K562 (cell line): ENCODE results near the gene MGST1. TPM values are rescaled to one million over a fixed set of nuclear protein-coding genes. Genes with fewer than 3 reads are reported as not detected.

ENCODE experiments used
- ATAC-seq: fragments of 200-7000 bp; cut with Tn5 transposase; 3 replicates; pipeline ENCODE4 v1.9.1; 2020; ENCODE audit warnings: moderate library complexity
- BruUV-seq: library from RNA; stranded (reverse); fragments of 400-500 nt; replicated peaks from 2 replicates; lab custom pipeline; 2021; lab: Mats Ljungman, UMichigan
- CTCF ChIA-PET: fragments of 300-600 bp; formaldehyde crosslinking; extraction: SDS; loops from one replicate; lab custom pipeline; 2021; ENCODE audit warnings: low intra/inter-chr PET ratio; lab: Yijun Ruan, JAX
- POLR2A ChIA-PET: fragments of 300-600, 350-650 bp; sonication (Branson Sonifier 250); formaldehyde crosslinking; extraction: SDS; loops from one replicate; lab custom pipeline; 2021; ENCODE audit warnings: antibody characterized with exemption, inconsistent platforms; lab: Yijun Ruan, JAX
- DNase-seq, 4 experiments: peaks; one replicate each; pipeline versions ENCODE4 v3.0.0 to v3.0.0-alpha.2; 2011 to 2018; ENCODE audit warnings: low spot score in 3 of 4, mixed read lengths in 3 of 4; ENCODE audit errors: extremely low read depth in 1 of 4
- FAIRE-seq: peaks from 2 replicates; lab custom pipeline; 2011; peaks lifted over from hg19 to GRCh38; lab: Jason Lieb, UNC
- H2AFZ ChIP-seq: 2 replicates; pipeline ENCODE4 v1.6.0; 2011; ENCODE audit warnings: low read depth, low read length, control low read depth, inconsistent platforms
- H3K27ac ChIP-seq: fragments of 200-600 bp; 3 replicates; pipeline ENCODE4 v1.8.0; 2011; ENCODE audit warnings: low read depth, mild to moderate bottlenecking, control low read depth, inconsistent platforms, low read length, moderate library complexity, mixed read lengths; ENCODE audit errors: extremely low read depth
- H3K27me3 ChIP-seq, 2 experiments: fragments of 300-600 bp in 1 of 2; 2 replicates in 1 of 2; 3 replicates in 1 of 2; pipeline versions ENCODE4 v1.6.0 to v1.8.0; 2011; ENCODE audit warnings: inconsistent platforms in 2 of 2, low read length in 2 of 2, mild to moderate bottlenecking in 1 of 2, mixed read lengths in 1 of 2, moderate library complexity in 1 of 2; ENCODE audit not compliant: control insufficient read depth in 2 of 2, insufficient read depth in 2 of 2
- H3K36me3 ChIP-seq: fragments of 300-600 bp; 3 replicates; pipeline ENCODE4 v1.8.0; 2011; ENCODE audit warnings: mild to moderate bottlenecking, low read length, inconsistent platforms; ENCODE audit not compliant: control insufficient read depth, insufficient read depth
- H3K4me1 ChIP-seq, 2 experiments: fragments of 200-600 bp in 1 of 2; replicated peaks in 1 of 2; 2 replicates in 1 of 2; 3 replicates in 1 of 2; pipeline versions ENCODE4 v1.5.1 to v1.8.0; 2011; ENCODE audit warnings: inconsistent platforms in 2 of 2, low read length in 2 of 2, mild to moderate bottlenecking in 1 of 2, mixed read lengths in 1 of 2, moderate library complexity in 1 of 2; ENCODE audit not compliant: control insufficient read depth in 2 of 2, insufficient read depth in 2 of 2
- H3K4me2 ChIP-seq: 2 replicates; pipeline ENCODE4 v1.6.1; 2011; ENCODE audit warnings: low read length, control low read depth, inconsistent platforms, mixed read lengths; ENCODE audit not compliant: insufficient read depth
- H3K4me3 ChIP-seq: fragments of 200-600 bp; sonication (generic), shearing (Covaris generic); 2 replicates; pipeline ENCODE4 v1.5.1; 2016; ENCODE audit warnings: control low read depth, inconsistent platforms
- H3K79me2 ChIP-seq: fragments of 200-600 bp; 3 replicates; pipeline ENCODE4 v1.8.0; 2011; ENCODE audit warnings: low read length, inconsistent platforms; ENCODE audit not compliant: control insufficient read depth, insufficient read depth
- H3K9ac ChIP-seq, 2 experiments: 2 replicates each; pipeline versions ENCODE4 v1.6.0 to v1.6.1; 2011; ENCODE audit warnings: low read depth in 2 of 2, low read length in 2 of 2, control low read depth in 1 of 2, inconsistent platforms in 1 of 2, mild to moderate bottlenecking in 1 of 2, mixed read lengths in 1 of 2; ENCODE audit not compliant: insufficient read depth in 1 of 2
- H3K9me1 ChIP-seq: one replicate; pipeline ENCODE4 v1.6.0; 2011; ENCODE audit warnings: inconsistent platforms, mild to moderate bottlenecking, low read length, moderate library complexity; ENCODE audit not compliant: control insufficient read depth, insufficient read depth
- H3K9me3 ChIP-seq: replicated peaks from 2 replicates; pipeline ENCODE4 v1.5.1; 2011; ENCODE audit warnings: low read depth, low read length, inconsistent platforms; ENCODE audit not compliant: control insufficient read depth, insufficient read depth
- H4K20me1 ChIP-seq: replicated peaks from 2 replicates; pipeline ENCODE4 v1.6.1; 2011; ENCODE audit warnings: low read length, inconsistent platforms, mixed read lengths; ENCODE audit not compliant: control insufficient read depth, insufficient read depth
- CCAR2 ChIP-seq: fragments of 200-400 bp; formaldehyde crosslinking; IDR thresholded peaks from 2 replicates; pipeline ENCODE4 v1.6.1; 2017; ENCODE audit warnings: mild to moderate bottlenecking, low read depth, low read length
- DDX20 ChIP-seq: fragments of 450-650 bp; IDR thresholded peaks from 2 replicates; pipeline ENCODE4 v1.6.1; 2016; ENCODE audit warnings: missing genetic modification characterization, low read depth, mild to moderate bottlenecking, missing compliant biosample characterization, moderate library complexity
- ESRRB ChIP-seq: fragments of 250-450 bp; sonication (Bioruptor Pico); IDR thresholded peaks from 2 replicates; pipeline ENCODE4 v1.5.0; 2020; ENCODE audit warnings: mild to moderate bottlenecking, moderate library complexity, borderline replicate concordance
- HNRNPL ChIP-seq: fragments of 200-400 bp; formaldehyde crosslinking; IDR thresholded peaks from 2 replicates; pipeline ENCODE4 v1.6.1; 2017; ENCODE audit warnings: low read depth, mild to moderate bottlenecking, low read length
- KLF16 ChIP-seq: IDR thresholded peaks from 2 replicates; pipeline ENCODE4 v1.6.1; 2016; ENCODE audit warnings: antibody characterized with exemption
- MECOM ChIP-seq: fragments of 250-450 bp; sonication (Bioruptor Pico); IDR thresholded peaks from 2 replicates; pipeline ENCODE4 v1.8.0; 2022; ENCODE audit warnings: inconsistent platforms
- NR2C1 ChIP-seq, 2 experiments: fragments of 450-650 bp; IDR thresholded peaks; 2 replicates each; pipeline ENCODE4 v1.6.1; 2017; ENCODE audit warnings: mild to moderate bottlenecking in 2 of 2, antibody characterized with exemption in 1 of 2, inconsistent platforms in 1 of 2, missing compliant biosample characterization in 1 of 2, missing genetic modification characterization in 1 of 2
- PYGO2 ChIP-seq: fragments of 450-650 bp; IDR thresholded peaks from 2 replicates; pipeline ENCODE4 v1.6.1; 2016; ENCODE audit warnings: mild to moderate bottlenecking, missing genetic modification characterization, moderate library complexity, missing compliant biosample characterization
- RAD21 ChIP-seq, 2 experiments: fragments of 250-450 bp in 1 of 2; fragments of 450-650 bp in 1 of 2; sonication (Bioruptor Pico) in 1 of 2; formaldehyde crosslinking in 1 of 2; IDR thresholded peaks in 1 of 2; conservative IDR thresholded peaks in 1 of 2; 2 replicates each; pipeline versions ENCODE4 v1.4.0 to v1.8.0; 2020 to 2022; ENCODE audit warnings: mild to moderate bottlenecking in 2 of 2, moderate library complexity in 1 of 2
- U2AF1 ChIP-seq: fragments of 200-400 bp; formaldehyde crosslinking; optimal IDR thresholded peaks from 2 replicates; pipeline ENCODE3; 2017; ENCODE audit warnings: mild to moderate bottlenecking, low read depth, low read length, moderate library complexity
- XRCC4 ChIP-seq: IDR thresholded peaks from one replicate; pipeline ENCODE4 v1.6.1; 2011; ENCODE audit not compliant: insufficient read depth, insufficient read length; ENCODE audit errors: extremely low read depth
- YBX1 ChIP-seq: fragments of 450-650 bp; IDR thresholded peaks from 2 replicates; pipeline ENCODE4 v1.7.1; 2016; ENCODE audit warnings: mild to moderate bottlenecking
- ZNF3 ChIP-seq: fragments of 250-450 bp; sonication (Bioruptor Pico); IDR thresholded peaks from 2 replicates; pipeline ENCODE4 v1.5.0; 2021; ENCODE audit warnings: mild to moderate bottlenecking, moderate library complexity
- ZNF586 ChIP-seq: fragments of 450-650 bp; formaldehyde crosslinking; conservative IDR thresholded peaks from 2 replicates; pipeline ENCODE4 v1.4.0; 2020; ENCODE audit warnings: mild to moderate bottlenecking, moderate library complexity
- ZNF699 ChIP-seq: fragments of 250-450 bp; sonication (Bioruptor Pico); IDR thresholded peaks from 2 replicates; pipeline ENCODE4 v1.8.0; 2021; ENCODE audit warnings: mild to moderate bottlenecking, moderate library complexity; ENCODE audit not compliant: insufficient replicate concordance
- WGBS: fragments of 100-300 bp; shearing (Covaris generic); methylation state at CpG from one replicate; pipeline ENCODE4 v1.1.6; 2016; ENCODE audit warnings: low coverage, mixed read lengths; ENCODE audit not compliant: insufficient coverage; ENCODE audit errors: missing lambda C conversion rate; 5-methylcytosine and 5-hydroxymethylcytosine counted together
- in situ Hi-C: fragments of 300-500 bp; cut with MboI; formaldehyde crosslinking; loops from 4 replicates; pipeline ENCODE4 v1.15.0; 2018; ENCODE audit warnings: inconsistent platforms, mixed read lengths
- intact Hi-C: fragments of 100-400 bp; cut with micrococcal nuclease; formaldehyde crosslinking; loops from 2 replicates; pipeline ENCODE4 v1.14.2; 2022
- polyA plus RNA-seq, 8 experiments: library from polyadenylated mRNA; depleted of rRNA in 4 of 8; stranded (reverse) in 5 of 8; unstranded in 3 of 8; fragments of >200 nt; fragmentation: Nextera tagmentation in 2 of 8; fragmentation: Illumina TruSeq in 1 of 8; extraction: Ambion mirVana in 2 of 8; extraction: Trizol in 1 of 8; gene quantifications; 2 replicates each; pipeline versions ENCODE4 v1.2.1 to v1.2.3, GENCODE V29; 2011 to 2014; ENCODE audit warnings: inconsistent platforms in 1 of 8, missing spikeins in 1 of 8
- total RNA-seq, 7 experiments: library from RNA; depleted of rRNA in 6 of 7; stranded (reverse); fragments of >200 nt in 6 of 7; fragmentation: Illumina TruSeq in 2 of 7; extraction: Trizol in 2 of 7; gene quantifications; 2 replicates each; pipeline versions ENCODE4 v1.2.1 to v1.2.3, GENCODE V29; 2011 to 2021; ENCODE audit warnings: low replicate concordance in 1 of 7
- TF ChIP-seq, protein P1 (sequence below): fragments of 450-650 bp; IDR thresholded peaks from 2 replicates; pipeline ENCODE4 v1.6.1; 2016; ENCODE audit warnings: low read depth

The MGST1 gene
- total and polyA plus RNA-seq, 9 of the 15 experiments (the other 6 are each of a cell fraction or from before 2014, with no cell fraction given), result 12.1 to 190 (median 73.3) TPM

DNA sequence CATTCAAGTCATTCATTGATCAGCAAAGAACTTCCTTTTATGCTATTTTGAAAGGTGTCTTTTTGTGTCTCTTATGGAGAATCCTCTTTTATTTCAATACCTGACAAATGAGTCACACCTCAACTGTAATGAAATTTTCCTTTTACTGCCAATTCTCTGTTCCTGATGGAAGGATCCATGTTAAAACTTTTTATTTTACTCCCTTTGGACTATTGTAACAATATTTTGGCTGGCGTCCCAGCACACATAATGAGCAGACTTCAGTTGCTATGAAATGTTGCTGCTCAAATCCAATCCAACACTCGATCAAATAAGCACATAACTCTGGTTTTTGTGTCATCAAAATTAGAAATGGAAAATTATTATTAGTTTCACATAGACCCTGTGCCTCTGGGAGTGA, 48.0 kb upstream of the MGST1 start:
- Histone ChIP-seq H3K36me3 (no peaks in the 10 kb centered on the region), H3K27ac (no peak overlapping the region), H3K9me3 (no peaks in the 10 kb centered on the region), H3K4me1 (no peaks in the 10 kb centered on the region), H2AFZ (no peak overlapping the region), H4K20me1 (no peaks in the 10 kb centered on the region), H3K4me3 (no peak overlapping the region), H3K4me2 (no peak overlapping the region), H3K9me1 (no peaks in the 10 kb centered on the region), H3K9ac (no peak overlapping the region), H3K79me2 (no peaks in the 10 kb centered on the region), H3K27me3 (no peaks in the 10 kb centered on the region)
- 0% methylated on average over 2 of the region's 2 CpGs for WGBS
- FAIRE-seq (no peak), DNase-seq (no peak), ATAC-seq (no peak)
- ChIA-PET CTCF (no interaction called here), POLR2A (no interaction called here)
- BruUV-seq, result no TSS peak
- in situ Hi-C loops, result no loop called here
- intact Hi-C loops, result no loop called here
- TF ChIP-seq ZNF3 (CRISPR knock-in tag) (no peak), HNRNPL (no peak), KLF16 (no peak), ZNF586 (CRISPR knock-in tag) (no peak), MECOM (no peak), PYGO2 (no peak), DDX20 (no peak), U2AF1 (no peak), XRCC4 (no peak), ESRRB (CRISPR knock-in tag) (no peak), YBX1 (no peak), CCAR2 (no peak), RAD21 (CRISPR knock-in tag; conservative IDR thresholded peaks at IDR 0.05 in 1 of 2, IDR thresholded peaks at IDR 0.05 in 1 of 2) (no peak), NR2C1 (IDR thresholded peaks at IDR 0.05) (no peak), NR2C1 (tag; IDR thresholded peaks at IDR 0.05) (no peak), ZNF699 (CRISPR knock-in tag) (no peak)
- TF ChIP-seq, protein P1, sequence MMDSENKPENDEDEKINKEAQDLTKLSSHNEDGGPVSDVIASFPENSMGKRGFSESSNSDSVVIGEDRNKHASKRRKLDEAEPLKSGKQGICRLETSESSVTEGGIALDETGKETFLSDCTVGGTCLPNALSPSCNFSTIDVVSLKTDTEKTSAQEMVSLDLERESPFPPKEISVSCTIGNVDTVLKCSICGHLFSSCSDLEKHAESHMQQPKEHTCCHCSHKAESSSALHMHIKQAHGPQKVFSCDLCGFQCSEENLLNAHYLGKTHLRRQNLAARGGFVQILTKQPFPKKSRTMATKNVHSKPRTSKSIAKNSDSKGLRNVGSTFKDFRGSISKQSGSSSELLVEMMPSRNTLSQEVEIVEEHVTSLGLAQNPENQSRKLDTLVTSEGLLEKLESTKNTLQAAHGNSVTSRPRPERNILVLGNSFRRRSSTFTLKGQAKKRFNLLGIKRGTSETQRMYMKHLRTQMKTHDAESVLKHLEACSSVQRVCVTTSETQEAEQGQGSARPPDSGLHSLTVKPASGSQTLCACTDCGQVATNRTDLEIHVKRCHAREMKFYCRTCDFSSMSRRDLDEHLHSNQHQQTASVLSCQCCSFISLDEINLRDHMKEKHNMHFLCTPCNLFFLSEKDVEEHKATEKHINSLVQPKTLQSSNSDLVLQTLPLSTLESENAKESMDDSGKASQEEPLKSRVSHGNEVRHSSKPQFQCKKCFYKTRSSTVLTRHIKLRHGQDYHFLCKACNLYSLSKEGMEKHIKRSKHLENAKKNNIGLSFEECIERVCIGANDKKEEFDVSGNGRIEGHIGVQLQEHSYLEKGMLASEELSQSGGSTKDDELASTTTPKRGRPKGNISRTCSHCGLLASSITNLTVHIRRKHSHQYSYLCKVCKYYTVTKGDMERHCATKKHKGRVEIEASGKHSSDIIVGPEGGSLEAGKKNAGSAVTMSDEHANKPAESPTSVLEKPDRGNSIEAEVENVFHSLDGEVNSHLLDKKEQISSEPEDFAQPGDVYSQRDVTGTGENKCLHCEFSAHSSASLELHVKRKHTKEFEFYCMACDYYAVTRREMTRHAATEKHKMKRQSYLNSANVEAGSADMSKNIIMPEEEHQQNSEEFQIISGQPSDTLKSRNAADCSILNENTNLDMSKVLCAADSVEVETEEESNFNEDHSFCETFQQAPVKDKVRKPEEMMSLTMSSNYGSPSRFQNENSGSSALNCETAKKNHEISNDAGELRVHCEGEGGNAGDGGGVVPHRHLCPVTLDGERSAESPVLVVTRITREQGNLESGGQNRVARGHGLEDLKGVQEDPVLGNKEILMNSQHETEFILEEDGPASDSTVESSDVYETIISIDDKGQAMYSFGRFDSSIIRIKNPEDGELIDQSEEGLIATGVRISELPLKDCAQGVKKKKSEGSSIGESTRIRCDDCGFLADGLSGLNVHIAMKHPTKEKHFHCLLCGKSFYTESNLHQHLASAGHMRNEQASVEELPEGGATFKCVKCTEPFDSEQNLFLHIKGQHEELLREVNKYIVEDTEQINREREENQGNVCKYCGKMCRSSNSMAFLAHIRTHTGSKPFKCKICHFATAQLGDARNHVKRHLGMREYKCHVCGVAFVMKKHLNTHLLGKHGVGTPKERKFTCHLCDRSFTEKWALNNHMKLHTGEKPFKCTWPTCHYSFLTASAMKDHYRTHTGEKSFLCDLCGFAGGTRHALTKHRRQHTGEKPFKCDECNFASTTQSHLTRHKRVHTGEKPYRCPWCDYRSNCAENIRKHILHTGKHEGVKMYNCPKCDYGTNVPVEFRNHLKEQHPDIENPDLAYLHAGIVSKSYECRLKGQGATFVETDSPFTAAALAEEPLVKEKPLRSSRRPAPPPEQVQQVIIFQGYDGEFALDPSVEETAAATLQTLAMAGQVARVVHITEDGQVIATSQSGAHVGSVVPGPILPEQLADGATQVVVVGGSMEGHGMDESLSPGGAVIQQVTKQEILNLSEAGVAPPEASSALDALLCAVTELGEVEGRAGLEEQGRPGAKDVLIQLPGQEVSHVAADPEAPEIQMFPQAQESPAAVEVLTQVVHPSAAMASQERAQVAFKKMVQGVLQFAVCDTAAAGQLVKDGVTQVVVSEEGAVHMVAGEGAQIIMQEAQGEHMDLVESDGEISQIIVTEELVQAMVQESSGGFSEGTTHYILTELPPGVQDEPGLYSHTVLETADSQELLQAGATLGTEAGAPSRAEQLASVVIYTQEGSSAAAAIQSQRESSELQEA, result no peak
